22Rv1 (cell line): ENCODE data around the gene CLEC11A.
"Not testable (repeated sequence)": the region's sequence is repeated elsewhere in the genome, so short reads cannot be mapped to it uniquely, and the experiment has no call there.

Experiments
- H3K27ac ChIP-seq: fragments of 450-650 bp; 2 replicates; pipeline ENCODE4 v1.5.1; 2017
- CTCF ChIP-seq: fragments of 450-650 bp; IDR thresholded peaks from 2 replicates; pipeline ENCODE4 v1.5.1; 2017; ENCODE audit warnings: mild to moderate bottlenecking
- ZFX ChIP-seq: fragments of 450-650 bp; IDR thresholded peaks from 2 replicates; pipeline ENCODE4 v1.6.1; 2017; ENCODE audit warnings: antibody characterized with exemption, borderline replicate concordance

The CLEC11A gene

DNA sequence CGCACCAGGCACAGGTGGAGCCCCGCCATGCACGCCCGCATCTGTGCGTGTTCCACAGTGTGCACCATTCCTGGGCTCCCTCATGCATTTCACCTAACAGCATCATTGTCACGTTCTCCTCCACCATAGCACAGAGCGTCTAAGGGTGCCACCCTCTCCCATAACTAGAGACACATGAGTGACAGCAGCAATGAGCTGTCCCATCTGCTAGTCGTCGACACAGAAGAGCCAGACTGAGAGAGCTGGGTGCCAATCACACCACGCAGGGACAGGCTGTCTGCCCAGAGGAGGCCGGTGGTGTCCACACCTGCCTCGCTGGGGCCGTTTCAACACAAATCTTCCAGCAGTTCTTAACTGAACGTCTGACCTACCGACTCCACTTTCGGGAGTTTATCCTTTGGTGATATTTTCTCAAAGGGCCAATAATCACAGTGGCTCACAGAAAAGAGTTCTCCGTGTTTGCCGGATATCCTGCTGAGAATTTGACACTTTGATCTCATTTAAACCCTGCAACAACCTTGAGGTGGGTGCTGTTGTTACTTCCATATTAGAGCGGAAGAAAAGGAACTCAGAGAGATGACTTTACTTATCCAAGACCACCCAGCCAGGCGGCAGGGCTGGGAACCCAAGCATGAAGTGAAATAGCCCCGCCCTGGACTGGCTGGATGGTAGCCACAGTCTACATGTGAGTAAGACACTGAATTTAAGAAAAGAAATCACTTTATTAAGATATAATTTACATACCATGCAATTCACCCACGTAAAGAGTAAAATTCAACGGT, 16.2 kb downstream of the CLEC11A start:
- H3K27ac ChIP-seq = no peak overlapping the region
- TF ChIP-seq CTCF (no peak), ZFX (no peak)

- TF ChIP-seq ZFX (no peak), CTCF (no peak)
- H3K27ac ChIP-seq = no peak overlapping the region
Observed at GRCh38 chr19:50739914-50740426, 16.8 kb downstream of the CLEC11A start.

- H3K27ac ChIP-seq = no peak overlapping the region
- TF ChIP-seq ZFX (no peak), CTCF (no peak)
Observed at GRCh38 chr19:50741179-50741933, 18.2 kb downstream of the CLEC11A start.

DNA sequence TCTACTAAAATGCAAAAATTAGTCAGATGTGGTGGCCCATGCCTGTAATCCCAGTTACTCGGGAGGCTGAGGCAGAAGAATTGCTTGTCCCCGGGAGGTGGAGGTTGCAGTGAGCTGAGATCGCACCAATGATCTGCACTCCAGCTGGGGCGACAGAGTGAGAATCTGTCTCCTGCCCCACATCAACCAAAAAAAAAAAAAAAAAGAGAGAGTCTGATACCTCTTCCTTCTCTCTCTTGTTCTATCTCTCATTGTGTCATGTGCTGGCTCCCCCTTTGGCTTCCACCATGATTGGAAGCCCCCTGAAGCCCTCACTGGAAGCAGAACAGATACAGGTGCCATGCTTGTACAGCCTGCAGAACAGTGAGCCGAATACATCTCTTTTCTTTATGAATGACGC, 20.4 kb downstream of the CLEC11A start:
- TF ChIP-seq CTCF = no peak
- TF ChIP-seq ZFX = no peak
- no peak overlapping the region for H3K27ac ChIP-seq

DNA sequence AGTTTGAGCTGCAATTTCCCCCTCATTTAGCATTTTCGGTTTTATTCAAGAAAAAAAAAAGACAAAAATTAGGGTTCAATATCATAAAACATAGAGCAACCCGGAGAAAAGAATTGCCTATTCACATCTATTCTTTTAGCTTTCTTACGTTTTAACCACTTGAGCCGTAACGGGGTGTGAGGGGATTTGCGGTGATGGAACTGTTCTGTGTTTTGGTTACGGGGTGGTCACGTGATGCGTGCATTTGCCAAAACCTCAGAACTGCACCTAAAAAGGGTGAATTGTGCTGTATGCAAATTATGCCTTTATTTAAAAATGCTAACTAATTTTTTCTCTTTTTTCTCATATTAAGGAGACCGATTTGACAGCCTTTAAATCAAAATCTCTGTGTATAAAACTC, 22.1 kb downstream of the CLEC11A start:
- H3K27ac ChIP-seq = no peak overlapping the region
- no peak for TF ChIP-seq CTCF
- TF ChIP-seq ZFX = no peak

DNA sequence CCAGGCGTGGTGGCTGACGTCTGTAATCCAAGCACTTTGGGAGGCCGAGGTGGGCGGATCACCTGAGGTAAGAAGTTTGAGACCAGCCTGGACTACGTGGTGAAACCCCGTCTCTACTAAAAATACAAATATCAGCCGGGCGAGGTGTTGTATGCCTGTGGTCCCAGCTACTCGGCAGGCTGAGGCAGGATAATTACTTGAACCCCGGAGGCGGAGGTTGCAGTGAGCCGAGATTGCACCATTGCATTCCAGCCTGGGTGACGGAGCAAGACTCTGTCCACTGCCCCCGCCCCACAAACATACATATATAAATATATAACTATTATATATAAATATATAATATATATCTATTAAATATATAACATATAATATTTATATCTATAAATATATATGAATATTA, 24.0 kb downstream of the CLEC11A start:
- H3K27ac ChIP-seq = not testable (repeated sequence)

DNA sequence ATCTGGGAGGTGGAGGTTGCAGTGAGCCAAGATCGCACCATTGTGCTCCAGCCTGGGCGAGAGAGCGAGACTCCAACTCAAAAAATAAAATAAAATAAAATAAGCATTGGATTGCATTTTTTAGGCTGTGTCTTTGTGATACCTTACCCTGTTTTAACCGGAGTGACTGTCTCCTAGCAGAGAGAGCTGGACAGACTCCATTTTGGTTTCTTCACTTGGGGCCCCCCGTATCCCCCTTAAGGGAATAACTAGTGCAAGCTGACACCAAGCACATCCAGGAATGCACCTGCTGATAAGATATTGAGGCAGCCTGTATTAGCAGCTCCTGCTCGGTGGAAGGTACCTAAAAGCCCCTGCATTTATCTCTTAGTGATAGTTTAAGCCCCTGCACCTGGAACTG, 26.3 kb downstream of the CLEC11A start:
- TF ChIP-seq CTCF (no peak), ZFX (no peak)
- no peak overlapping the region for H3K27ac ChIP-seq
